Mucosa of descending colon (tissue), 3 donors: ENCODE measurements around the gene UNC13A. TPM values are rescaled to one million over a fixed set of nuclear protein-coding genes. Genes with fewer than 3 reads are reported as not detected.
"Not testable (repeated sequence)": the region's sequence is repeated elsewhere in the genome, so short reads cannot be mapped to it uniquely, and the experiment has no call there.

Source experiments
- ATAC-seq: fragments of 200-7000 bp; cut with Tn5 transposase; one replicate; pipeline ENCODE4 v1.9.1; 2020; ENCODE audit warnings: mild to moderate bottlenecking, moderate library complexity
- DNase-seq, 3 donors: peaks; one replicate each; pipeline ENCODE4 v3.0.0-alpha.2; 2020
- H3K36me3 ChIP-seq: fragments of 200-600 bp; one replicate; pipeline ENCODE4 v1.8.0; 2021; ENCODE audit warnings: low read depth, mild to moderate bottlenecking
- H3K4me1 ChIP-seq: fragments of 200-600 bp; one replicate; pipeline ENCODE4 v1.8.0; 2021; ENCODE audit warnings: low read depth, mild to moderate bottlenecking
- H3K4me3 ChIP-seq: fragments of 200-600 bp; one replicate; pipeline ENCODE4 v1.8.0; 2021; ENCODE audit warnings: mild to moderate bottlenecking
- H3K9me3 ChIP-seq: fragments of 200-600 bp; one replicate; pipeline ENCODE4 v1.8.0; 2021; ENCODE audit warnings: mild to moderate bottlenecking
- intact Hi-C, 2 donors: fragments of 100-400 bp; cut with DNase I in 1 of 2; cut with micrococcal nuclease in 1 of 2; formaldehyde crosslinking; loops; one replicate each; pipeline versions ENCODE4 v1.11.0 to v1.11.1; 2022; cut with DNase I, micrococcal nuclease
- total RNA-seq, 3 donors: library from RNA; stranded (reverse); fragmentation: NEBNext Ultra II Directional in 2 of 3; extraction: Animal tissue kit (Norgen Biotek cat#: 25700) in 2 of 3; gene quantifications; one replicate each; pipeline versions ENCODE4 v1.2.1 to v1.2.4, GENCODE V29; 2021 to 2023
- TF ChIP-seq, protein P1 (sequence below): fragments of 200-600 bp; IDR thresholded peaks from one replicate; pipeline ENCODE4 v1.8.0; 2022; ENCODE audit warnings: antibody characterized with exemption, mild to moderate bottlenecking
- donor health status: DM: no; HTN: no; CAD: no; lungs with moderate emphysema.
- donor health status: DM: no; HTN: no; CAD: no.
- donor health status: DM: no; HTN: yes; CAD: no.

The UNC13A gene
- total RNA-seq, 3 donors from 2014 or later, result 0.53 to 0.85 (median 0.72) TPM

DNA sequence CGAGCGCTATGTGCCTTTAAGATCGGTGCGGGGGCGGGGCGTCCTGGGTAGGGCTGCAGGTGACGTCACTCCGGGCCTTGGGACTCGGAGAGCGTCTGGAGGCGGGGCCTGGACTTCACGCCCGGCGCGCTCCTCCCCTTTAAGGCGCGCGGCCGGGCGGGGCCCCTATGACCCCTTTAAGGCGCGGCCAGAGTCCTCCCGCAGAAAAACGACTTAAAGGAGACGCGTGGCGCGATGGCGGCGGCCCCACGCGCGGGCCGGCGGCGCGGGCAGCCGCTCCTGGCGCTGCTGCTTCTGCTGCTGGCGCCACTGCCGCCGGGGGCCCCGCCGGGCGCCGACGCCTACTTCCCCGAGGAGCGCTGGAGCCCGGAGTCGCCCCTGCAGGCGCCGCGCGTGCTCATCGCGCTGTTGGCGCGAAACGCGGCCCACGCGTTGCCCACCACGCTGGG lies 132.7 kb downstream of the UNC13A start, which contains the start of gene COLGALT1:
Gene COLGALT1 (plus strand): TSS at position 170 of the 449 bp plus-strand sequence. CDS start 65 bp downstream, at position 235.
- peaks cover 10% of the 10 kb centered on the region for H3K4me1 ChIP-seq
- H3K9me3 ChIP-seq, result no peaks in the 10 kb centered on the region
- TF ChIP-seq, protein P1, sequence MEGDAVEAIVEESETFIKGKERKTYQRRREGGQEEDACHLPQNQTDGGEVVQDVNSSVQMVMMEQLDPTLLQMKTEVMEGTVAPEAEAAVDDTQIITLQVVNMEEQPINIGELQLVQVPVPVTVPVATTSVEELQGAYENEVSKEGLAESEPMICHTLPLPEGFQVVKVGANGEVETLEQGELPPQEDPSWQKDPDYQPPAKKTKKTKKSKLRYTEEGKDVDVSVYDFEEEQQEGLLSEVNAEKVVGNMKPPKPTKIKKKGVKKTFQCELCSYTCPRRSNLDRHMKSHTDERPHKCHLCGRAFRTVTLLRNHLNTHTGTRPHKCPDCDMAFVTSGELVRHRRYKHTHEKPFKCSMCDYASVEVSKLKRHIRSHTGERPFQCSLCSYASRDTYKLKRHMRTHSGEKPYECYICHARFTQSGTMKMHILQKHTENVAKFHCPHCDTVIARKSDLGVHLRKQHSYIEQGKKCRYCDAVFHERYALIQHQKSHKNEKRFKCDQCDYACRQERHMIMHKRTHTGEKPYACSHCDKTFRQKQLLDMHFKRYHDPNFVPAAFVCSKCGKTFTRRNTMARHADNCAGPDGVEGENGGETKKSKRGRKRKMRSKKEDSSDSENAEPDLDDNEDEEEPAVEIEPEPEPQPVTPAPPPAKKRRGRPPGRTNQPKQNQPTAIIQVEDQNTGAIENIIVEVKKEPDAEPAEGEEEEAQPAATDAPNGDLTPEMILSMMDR, result no peak
- peak within 1 kb of the TSS; percentile 96 for H3K4me3 ChIP-seq
- intact Hi-C loops, result no loop called here
- H3K36me3 ChIP-seq, result no peaks in the 10 kb centered on the region
- ATAC-seq, result peak; percentile 98
- peak; percentile 98 to 100 (median 99) for DNase-seq

DNA sequence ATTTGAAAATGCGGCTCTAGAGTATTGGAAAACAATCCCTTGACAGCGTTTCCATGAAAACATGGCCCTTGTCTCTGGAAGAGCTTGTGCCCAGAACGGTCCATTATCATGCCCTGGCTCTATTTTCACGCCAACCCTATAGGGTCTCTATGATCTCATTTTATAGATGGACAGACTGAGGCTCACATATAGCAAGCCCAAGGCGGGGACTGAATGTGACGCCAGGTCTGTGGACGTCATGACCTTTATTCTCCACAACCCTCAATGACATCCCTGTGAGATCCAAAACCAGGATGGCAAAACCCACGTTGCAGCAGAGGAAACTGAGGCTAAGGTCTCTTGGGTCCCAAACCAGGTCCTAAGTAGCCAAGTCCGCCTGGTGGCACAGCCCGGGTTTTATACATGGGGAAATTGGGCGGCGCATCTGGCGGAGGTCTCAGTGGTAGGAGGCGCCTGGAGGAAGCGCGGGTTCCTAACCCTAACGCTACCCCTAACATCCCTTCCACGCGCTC lies 133.1 kb downstream of the UNC13A start:
- no peaks in the 10 kb centered on the region for H3K36me3 ChIP-seq
- H3K4me1 ChIP-seq, result peaks cover 10% of the 10 kb centered on the region
- DNase-seq, result no peak
- no peak for ATAC-seq
- intact Hi-C loops, result no loop called here
- TF ChIP-seq, protein P1, result no peak
- peak overlapping the region; percentile 96 for H3K4me3 ChIP-seq
- H3K9me3 ChIP-seq, result no peaks in the 10 kb centered on the region

DNA sequence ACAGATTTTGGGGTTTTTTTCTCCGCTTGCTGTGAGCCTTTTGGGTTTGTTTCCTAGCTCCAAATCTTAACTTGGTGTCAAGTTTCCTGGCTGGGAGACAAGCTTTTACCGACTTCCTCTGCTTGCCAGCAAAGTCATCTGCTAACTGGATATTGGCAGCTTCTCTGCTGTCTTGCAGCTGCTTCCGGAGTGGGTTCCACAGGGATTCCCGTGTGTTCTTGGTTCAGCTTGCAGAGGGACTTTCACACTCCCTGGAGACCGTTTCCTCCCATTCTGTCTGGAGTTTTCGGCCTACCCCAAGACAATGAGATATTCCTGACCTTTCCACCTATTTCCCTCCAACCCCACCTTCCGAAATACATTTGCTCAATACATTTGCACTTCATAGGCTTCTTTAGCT lies 134.9 kb downstream of the UNC13A start:
- intact Hi-C loops, result no loop called here

DNA sequence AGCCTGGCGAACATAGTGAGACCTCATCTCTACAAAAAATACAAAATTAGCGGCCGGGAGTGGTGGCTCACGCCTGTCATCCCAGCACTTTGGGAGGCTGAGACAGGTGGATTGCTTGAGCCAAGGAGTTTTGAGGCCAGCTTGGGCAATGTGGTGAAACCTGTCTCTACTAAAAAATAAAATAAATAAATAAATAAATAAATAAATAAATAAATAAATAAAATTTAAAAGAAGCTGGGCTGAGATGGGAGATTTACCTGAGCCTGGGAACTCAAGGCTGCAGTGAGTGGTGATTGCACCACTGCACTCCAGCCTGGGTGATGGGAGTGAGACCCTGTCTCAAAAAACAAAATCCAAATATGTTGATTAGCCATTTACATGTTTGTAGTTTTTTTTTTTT lies 135.4 kb downstream of the UNC13A start:
- ATAC-seq, H3K9me3 ChIP-seq, intact Hi-C loops, DNase-seq, H3K36me3 ChIP-seq, H3K4me3 ChIP-seq: not testable (repeated sequence)
- peaks cover 10% of the 10 kb centered on the region for H3K4me1 ChIP-seq

More for the DNA sequence above, 134.9 kb downstream of the UNC13A start:
- TF ChIP-seq, protein P1, result no peak
- no peak overlapping the region for H3K4me3 ChIP-seq
- ATAC-seq (no peak), DNase-seq (peak in 1 of 3 donors; percentile 67)
- no peaks in the 10 kb centered on the region for H3K9me3 ChIP-seq
- peaks cover 10% of the 10 kb centered on the region for H3K4me1 ChIP-seq
- H3K36me3 ChIP-seq, result no peaks in the 10 kb centered on the region

Other genes with a start within 250 kb of the UNC13A start
- under 1 TPM in 2 of 3 donors, not detected in 1; 0.34 to 0.51 TPM for gene TMEM221, start 239.7 kb downstream of the UNC13A start, total RNA-seq
- gene NXNL1, start 227.4 kb downstream of the UNC13A start, total RNA-seq, result not detected
- gene SLC27A1, start 217.8 kb downstream of the UNC13A start, total RNA-seq, result 10 to 100 TPM in 1 of 3 donors, 1 to 10 TPM in 2; 5.7 to 17.2 (median 6.2) TPM
- 100 to 1,000 TPM in 1 of 3 donors, 10 to 100 TPM in 2; 62.3 to 103 (median 77.7) TPM for gene PGLS, start 176.7 kb downstream of the UNC13A start, total RNA-seq
- 10 to 100 TPM; 50.1 to 71.0 (median 50.8) TPM for gene COLGALT1, start 132.7 kb downstream of the UNC13A start, total RNA-seq
- gene MAP1S, start 31.1 kb upstream of the UNC13A start, total RNA-seq, result 10 to 100 TPM; 42.2 to 57.2 (median 44.7) TPM
- gene FCHO1, start 63.1 kb upstream of the UNC13A start, total RNA-seq, result 1 to 10 TPM; 3.4 to 4.4 (median 4.2) TPM
- gene B3GNT3, start 106.8 kb upstream of the UNC13A start, total RNA-seq, result 100 to 1,000 TPM in 2 of 3 donors, 10 to 100 TPM in 1; 77.6 to 205 (median 189) TPM
- not detected for gene INSL3, start 133.2 kb upstream of the UNC13A start, total RNA-seq
- gene JAK3, start 159.6 kb upstream of the UNC13A start, total RNA-seq, result 1 to 10 TPM; 3.1 to 9.1 (median 5.4) TPM
- 1,000 to 10,000 TPM; 1,368 to 1,650 (median 1,462) TPM for gene RPL18A, start 171.6 kb upstream of the UNC13A start, total RNA-seq
- gene SLC5A5, start 183.6 kb upstream of the UNC13A start, total RNA-seq, result under 1 TPM in 1 of 3 donors, not detected in 2; 0.19 TPM
- 10 to 100 TPM; 30.2 to 78.4 (median 56.3) TPM for gene CCDC124, start 244.7 kb upstream of the UNC13A start, total RNA-seq